ENCODE results near the gene EEF1A2. TPM values are rescaled to one million over a fixed set of nuclear protein-coding genes. Genes with fewer than 3 reads are reported as not detected.

The EEF1A2 gene
- total RNA-seq, 1 donor from 2014 or later, result 0.54 TPM

DNA sequence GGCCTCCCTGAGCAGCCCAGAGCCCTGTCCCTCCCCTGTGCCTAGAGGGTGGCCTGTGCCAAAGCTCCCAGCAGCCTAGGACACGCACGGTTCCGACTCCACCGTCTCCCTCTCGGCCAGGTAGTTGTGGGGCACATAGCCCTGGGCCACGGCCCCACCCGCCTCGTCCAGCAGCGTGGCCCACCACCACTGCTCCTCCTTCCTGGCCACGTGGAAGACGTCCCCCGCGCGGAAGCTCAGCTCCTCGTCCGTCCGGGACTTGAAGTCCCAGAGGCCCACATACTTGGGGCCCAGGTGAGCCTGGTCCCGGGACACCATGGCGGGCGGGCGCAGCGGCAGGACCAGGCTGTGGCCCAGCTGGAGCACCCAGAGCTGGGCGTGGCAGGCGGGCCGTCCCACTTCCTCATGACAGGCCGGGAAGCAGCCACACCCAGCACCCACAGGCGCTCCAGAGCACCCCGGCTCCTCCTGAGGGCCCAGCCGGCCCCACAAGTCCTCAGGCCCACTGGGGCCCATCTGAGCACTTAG, 38.2 kb upstream of the EEF1A2 start, which contains the start of gene PTK6:
PTK6 (minus strand) TSS at position 380 of the 528 bp plus-strand sequence; CDS start at position 318, 62 bp downstream.
- TF ChIP-seq EZH2phosphoT487 (IDR thresholded peaks at IDR 0.05) (no peak), EZH2 (IDR thresholded peaks at IDR 0.05) (no peak)
- TF ChIP-seq, protein P1, sequence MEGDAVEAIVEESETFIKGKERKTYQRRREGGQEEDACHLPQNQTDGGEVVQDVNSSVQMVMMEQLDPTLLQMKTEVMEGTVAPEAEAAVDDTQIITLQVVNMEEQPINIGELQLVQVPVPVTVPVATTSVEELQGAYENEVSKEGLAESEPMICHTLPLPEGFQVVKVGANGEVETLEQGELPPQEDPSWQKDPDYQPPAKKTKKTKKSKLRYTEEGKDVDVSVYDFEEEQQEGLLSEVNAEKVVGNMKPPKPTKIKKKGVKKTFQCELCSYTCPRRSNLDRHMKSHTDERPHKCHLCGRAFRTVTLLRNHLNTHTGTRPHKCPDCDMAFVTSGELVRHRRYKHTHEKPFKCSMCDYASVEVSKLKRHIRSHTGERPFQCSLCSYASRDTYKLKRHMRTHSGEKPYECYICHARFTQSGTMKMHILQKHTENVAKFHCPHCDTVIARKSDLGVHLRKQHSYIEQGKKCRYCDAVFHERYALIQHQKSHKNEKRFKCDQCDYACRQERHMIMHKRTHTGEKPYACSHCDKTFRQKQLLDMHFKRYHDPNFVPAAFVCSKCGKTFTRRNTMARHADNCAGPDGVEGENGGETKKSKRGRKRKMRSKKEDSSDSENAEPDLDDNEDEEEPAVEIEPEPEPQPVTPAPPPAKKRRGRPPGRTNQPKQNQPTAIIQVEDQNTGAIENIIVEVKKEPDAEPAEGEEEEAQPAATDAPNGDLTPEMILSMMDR (IDR thresholded peaks at IDR 0.05), result no peak
- DNase-seq (ENCODE audit: low spot score), result no peak

DNA sequence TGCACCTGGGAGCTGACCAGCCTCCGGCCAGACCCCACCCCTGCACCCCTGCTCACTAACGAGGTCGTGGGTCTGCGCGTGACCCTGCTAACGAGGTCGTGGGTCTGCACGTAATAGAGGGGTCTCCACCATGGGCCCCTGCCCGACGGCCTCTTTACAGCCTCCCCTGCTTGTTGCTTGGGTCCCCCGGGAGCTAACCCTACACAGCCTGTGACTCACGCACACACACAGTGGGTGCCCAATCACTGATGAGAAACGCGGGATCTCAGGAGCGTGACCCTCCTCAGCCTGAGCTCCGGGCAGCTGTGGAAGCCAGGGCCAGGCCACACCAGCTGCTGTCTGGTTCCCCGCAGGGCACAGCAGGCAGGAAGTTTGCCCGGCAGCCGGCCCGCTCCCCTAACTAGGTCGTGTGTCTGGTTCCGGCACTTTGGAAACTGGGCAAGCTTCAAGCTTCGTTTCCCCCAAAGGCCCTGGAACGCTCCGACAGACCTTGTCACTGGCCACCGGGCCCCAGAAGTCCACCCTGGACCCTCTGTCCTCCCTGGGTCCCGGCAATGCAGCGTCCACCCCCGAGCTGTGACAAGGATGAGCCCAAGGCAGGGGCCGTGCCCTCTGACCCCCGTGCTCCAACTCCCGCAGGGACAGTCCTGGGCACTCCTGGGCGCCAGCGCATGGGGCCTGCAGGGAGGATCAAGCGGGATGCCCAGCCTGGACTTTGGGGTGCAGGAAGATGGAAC, 37.5 kb upstream of the EEF1A2 start:
- peaks cover 10% of the 10 kb centered on the region for H3K4me1 Mint-ChIP-seq
- no peaks in the 10 kb centered on the region for H3K9me3 ChIP-seq (ENCODE audit: low read depth)
- H3K4me3 ChIP-seq, result no peak overlapping the region
- H4K20me1 ChIP-seq (ENCODE audit: low read depth), result no peaks in the 10 kb centered on the region
- H2AFZ ChIP-seq (replicated peaks), result no peak overlapping the region
- no peaks in the 10 kb centered on the region for H3K79me2 ChIP-seq (ENCODE audit: low read depth)
- no peaks in the 10 kb centered on the region for H3K27me3 ChIP-seq
- TF ChIP-seq, protein P1 (IDR thresholded peaks at IDR 0.05), result no peak
- no peak for TF ChIP-seq EZH2phosphoT487 (IDR thresholded peaks at IDR 0.05)
- no peak for TF ChIP-seq EZH2 (IDR thresholded peaks at IDR 0.05)
- H3K9ac ChIP-seq, result no peak overlapping the region
- H3K4me1 ChIP-seq, result no peaks in the 10 kb centered on the region
- no peak for DNase-seq (ENCODE audit: low spot score)
- H3K27me3 Mint-ChIP-seq (ENCODE audit: insufficient read depth, low read depth), result peaks cover 4% of the 10 kb centered on the region
- H3K36me3 ChIP-seq, result no peaks in the 10 kb centered on the region
- H3K4me3 Mint-ChIP-seq, result no peak overlapping the region
- no peak overlapping the region for H3K4me2 ChIP-seq
- no peak overlapping the region for H3K27ac ChIP-seq
- no peaks in the 10 kb centered on the region for H3K36me3 Mint-ChIP-seq
- H3K9me3 Mint-ChIP-seq, result no peaks in the 10 kb centered on the region
- H3F3A ChIP-seq (ENCODE audit: low read depth), result peaks cover 3% of the 10 kb centered on the region
- no peak overlapping the region for H3K27ac Mint-ChIP-seq

More for the DNA sequence above, 38.2 kb upstream of the EEF1A2 start, which contains the start of gene PTK6:
- Mint-ChIP-seq H3K9me3 (no peaks in the 10 kb centered on the region), H3K36me3 (no peaks in the 10 kb centered on the region), H3K27me3 (ENCODE audit: insufficient read depth, low read depth) (peaks cover 1% of the 10 kb centered on the region), H3K4me3 (no peak within 1 kb of the TSS), H3K27ac (no peak within 1 kb of the TSS), H3K4me1 (peaks cover 7% of the 10 kb centered on the region)
- Histone ChIP-seq H3K36me3 (no peaks in the 10 kb centered on the region), H3K27me3 (no peaks in the 10 kb centered on the region), H2AFZ (replicated peaks) (peak within 1 kb of the TSS; percentile 70), H4K20me1 (ENCODE audit: low read depth) (no peaks in the 10 kb centered on the region), H3K9ac (no peak within 1 kb of the TSS), H3K9me3 (ENCODE audit: low read depth) (no peaks in the 10 kb centered on the region), H3K4me3 (peak within 1 kb of the TSS; percentile 42), H3K4me2 (peak within 1 kb of the TSS; percentile 71), H3K79me2 (ENCODE audit: low read depth) (no peaks in the 10 kb centered on the region), H3K27ac (no peak within 1 kb of the TSS), H3K4me1 (no peaks in the 10 kb centered on the region), H3F3A (ENCODE audit: low read depth) (peaks cover 3% of the 10 kb centered on the region)

DNA sequence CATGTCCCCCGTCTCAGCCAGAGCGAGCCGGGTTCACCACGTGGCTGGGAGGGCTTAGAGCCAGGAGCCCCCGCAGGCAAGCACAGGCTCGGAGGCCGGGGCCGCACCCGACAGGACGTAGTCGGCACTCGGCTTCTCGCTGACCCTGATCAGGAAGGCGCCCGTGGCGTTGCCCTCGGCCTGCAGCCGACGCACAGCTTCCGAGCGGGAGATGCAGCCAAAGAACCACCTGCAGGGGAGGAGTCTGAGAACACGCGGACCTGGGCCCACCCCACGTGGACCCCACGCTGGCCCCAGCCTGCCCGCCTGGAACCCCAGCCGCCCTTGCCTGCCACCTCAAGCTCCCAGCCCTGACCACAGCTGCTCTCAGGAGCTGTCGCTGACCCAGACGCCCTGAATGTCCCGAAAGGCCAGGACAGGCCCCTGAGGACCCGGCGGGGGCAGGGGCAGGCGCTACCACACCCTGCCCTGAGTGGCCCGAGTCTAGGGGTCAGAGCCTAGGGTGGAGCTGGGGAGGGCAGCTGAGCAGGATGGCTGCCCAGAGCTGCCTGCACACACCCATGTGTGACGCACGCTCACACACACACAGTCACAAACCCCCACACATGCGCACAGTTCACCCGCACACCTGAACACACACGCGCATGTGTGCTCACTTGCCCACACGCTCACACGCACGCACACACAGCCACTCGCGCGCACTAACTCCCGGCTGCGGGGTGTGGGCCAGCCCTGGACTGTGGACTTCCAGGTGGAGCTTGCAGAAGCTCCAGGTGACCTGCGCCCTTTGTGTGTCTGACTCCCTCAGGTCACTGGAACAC, 36.2 kb upstream of the EEF1A2 start:
- H3K4me3 Mint-ChIP-seq, result no peak overlapping the region
- no peaks in the 10 kb centered on the region for H3K36me3 ChIP-seq
- H3K27ac ChIP-seq, result no peak overlapping the region
- H3K9me3 Mint-ChIP-seq, result no peaks in the 10 kb centered on the region
- no peak overlapping the region for H3K4me2 ChIP-seq
- no peak overlapping the region for H3K4me3 ChIP-seq
- H3K9me3 ChIP-seq (ENCODE audit: low read depth), result no peaks in the 10 kb centered on the region
- no peak for DNase-seq (ENCODE audit: low spot score)
- H3K4me1 Mint-ChIP-seq, result peaks cover 10% of the 10 kb centered on the region
- peaks cover 4% of the 10 kb centered on the region for H3K27me3 Mint-ChIP-seq (ENCODE audit: insufficient read depth, low read depth)
- H3K27ac Mint-ChIP-seq, result no peak overlapping the region
- no peak overlapping the region for H3K9ac ChIP-seq
- no peaks in the 10 kb centered on the region for H3K27me3 ChIP-seq
- H3K79me2 ChIP-seq (ENCODE audit: low read depth), result no peaks in the 10 kb centered on the region
- no peaks in the 10 kb centered on the region for H3K36me3 Mint-ChIP-seq
- TF ChIP-seq EZH2 (IDR thresholded peaks at IDR 0.05) (no peak), EZH2phosphoT487 (IDR thresholded peaks at IDR 0.05) (no peak)
- H3F3A ChIP-seq (ENCODE audit: low read depth), result peaks cover 3% of the 10 kb centered on the region
- H3K4me1 ChIP-seq, result no peaks in the 10 kb centered on the region
- no peaks in the 10 kb centered on the region for H4K20me1 ChIP-seq (ENCODE audit: low read depth)
- no peak overlapping the region for H2AFZ ChIP-seq (replicated peaks)
